Measurements from ENCODE around the gene HDAC4.

HDAC4 gene

GRCh38 chr2:239396881-239397681, 3.7 kb downstream of the HDAC4 start:
- no peak for FAIRE-seq

- FAIRE-seq = no peak
Observed at GRCh38 chr2:239395524-239395923, 5.3 kb downstream of the HDAC4 start.

- FAIRE-seq = no peak
Observed at GRCh38 chr2:239394978-239395377, 5.8 kb downstream of the HDAC4 start.

- no peak for FAIRE-seq
Observed at GRCh38 chr2:239394346-239394945, 6.4 kb downstream of the HDAC4 start.

- FAIRE-seq = no peak
Observed at GRCh38 chr2:239393941-239394340, 6.9 kb downstream of the HDAC4 start.

- FAIRE-seq = no peak
Observed at GRCh38 chr2:239393388-239393940, 7.4 kb downstream of the HDAC4 start.

DNA sequence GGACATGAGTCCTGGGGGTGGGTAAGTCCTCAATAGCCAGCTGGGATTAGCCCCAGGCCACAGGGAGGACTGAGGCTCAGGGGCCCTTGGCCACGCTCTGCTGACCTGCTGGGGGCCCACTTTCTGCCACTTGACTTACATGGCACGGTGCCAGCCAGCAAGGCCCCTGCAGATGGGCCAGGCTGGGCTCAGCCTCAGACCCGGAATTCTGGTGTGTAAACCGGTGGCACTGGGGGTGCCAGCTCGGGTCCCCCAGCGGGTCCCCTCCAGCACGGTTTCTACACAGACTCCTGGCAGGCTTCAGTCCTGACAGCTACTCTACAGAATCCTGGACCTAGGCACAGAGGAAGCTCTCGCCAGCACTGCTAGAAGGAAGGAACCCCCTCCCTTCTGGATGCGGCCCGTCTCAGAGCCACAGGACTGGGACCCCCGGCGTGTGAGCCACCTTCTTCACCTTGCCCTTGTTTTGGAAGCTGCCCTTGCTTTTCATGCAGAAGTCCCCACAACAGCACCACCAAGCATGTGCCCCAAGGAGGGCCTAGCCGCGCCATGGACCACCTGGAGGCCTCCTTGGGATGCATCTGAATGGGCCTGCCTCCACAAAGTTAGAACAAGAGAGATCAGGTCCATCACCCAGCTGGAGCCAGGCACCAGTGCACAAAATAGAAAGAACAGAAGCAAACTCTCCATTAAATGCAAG, 8.0 kb downstream of the HDAC4 start:
- no peak for FAIRE-seq

GRCh38 chr2:239392072-239392357, 8.8 kb downstream of the HDAC4 start:
- no peak for FAIRE-seq

DNA sequence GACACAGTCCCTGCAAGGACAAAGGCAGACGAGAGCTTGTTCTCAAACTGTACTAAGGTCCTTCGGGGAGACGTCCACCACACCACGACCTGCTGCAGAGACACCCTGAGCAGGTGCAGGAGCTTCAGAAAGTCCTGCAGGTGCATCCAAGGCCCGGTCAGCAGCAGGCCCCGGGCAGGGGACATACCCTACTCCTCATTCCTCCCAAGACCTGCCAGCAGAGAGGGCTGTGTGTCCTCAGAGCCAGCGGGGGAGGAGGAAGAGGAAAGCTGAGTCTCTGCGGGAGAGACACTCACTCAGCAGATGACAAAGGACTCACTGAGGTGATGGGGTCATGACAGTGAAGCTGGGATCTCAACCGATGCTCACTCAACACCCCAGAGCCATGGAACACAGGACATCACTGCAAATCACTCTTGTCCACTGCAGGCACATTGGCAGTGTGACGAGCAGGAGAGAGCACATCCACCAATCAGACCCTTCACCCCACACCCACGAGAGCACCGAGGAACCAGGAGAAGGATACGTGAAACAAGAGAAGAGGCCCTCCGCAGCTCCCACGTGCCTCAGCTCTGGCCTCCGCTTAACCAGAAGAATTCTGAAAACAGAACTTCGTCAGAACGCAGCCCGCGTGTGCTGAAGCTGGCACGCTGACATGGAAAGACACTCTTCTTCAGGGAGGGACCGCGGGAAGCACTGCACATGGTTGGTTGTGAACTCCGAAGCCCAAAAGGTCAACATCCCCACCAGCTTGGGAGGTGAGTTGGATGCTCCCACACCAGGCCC, 9.3 kb downstream of the HDAC4 start:
- no peak for FAIRE-seq

DNA sequence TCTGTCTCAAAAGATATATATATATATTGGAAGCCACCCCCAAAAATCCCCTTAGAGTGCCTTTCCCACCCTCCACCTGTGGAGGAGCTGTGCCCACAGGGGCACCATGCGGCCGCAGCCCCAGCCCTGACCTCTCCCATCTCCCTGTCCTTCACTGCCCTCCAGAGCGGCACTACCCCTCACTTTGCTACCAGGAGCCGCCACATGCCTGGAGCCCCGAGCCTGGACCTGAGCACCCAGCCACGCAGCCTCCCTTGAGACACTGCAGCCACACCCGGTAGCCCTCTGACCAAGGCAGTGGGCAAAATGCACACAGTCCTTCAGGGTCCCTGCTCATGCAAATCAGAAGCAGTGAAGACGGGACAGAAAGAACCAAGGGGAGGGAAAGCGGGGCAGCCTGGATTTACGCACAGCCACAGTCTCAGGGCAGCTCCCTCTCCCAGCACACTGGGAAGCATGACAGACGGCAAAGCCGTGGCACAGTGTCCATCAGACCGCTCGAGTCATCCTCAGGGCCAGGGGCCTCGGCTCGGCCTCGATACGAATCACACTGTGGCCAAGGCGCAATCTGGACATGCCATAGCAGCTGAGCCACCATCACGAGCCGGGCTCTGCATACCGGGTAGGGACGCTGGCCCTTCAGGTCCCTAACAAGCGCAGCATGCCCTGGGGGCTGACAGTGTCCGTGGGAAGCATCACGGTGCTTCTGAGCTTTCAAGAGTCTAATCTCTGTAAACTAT, 10.1 kb downstream of the HDAC4 start:
- FAIRE-seq = no peak

- no peak for FAIRE-seq
Observed at GRCh38 chr2:239389414-239390329, 11.1 kb downstream of the HDAC4 start.

DNA sequence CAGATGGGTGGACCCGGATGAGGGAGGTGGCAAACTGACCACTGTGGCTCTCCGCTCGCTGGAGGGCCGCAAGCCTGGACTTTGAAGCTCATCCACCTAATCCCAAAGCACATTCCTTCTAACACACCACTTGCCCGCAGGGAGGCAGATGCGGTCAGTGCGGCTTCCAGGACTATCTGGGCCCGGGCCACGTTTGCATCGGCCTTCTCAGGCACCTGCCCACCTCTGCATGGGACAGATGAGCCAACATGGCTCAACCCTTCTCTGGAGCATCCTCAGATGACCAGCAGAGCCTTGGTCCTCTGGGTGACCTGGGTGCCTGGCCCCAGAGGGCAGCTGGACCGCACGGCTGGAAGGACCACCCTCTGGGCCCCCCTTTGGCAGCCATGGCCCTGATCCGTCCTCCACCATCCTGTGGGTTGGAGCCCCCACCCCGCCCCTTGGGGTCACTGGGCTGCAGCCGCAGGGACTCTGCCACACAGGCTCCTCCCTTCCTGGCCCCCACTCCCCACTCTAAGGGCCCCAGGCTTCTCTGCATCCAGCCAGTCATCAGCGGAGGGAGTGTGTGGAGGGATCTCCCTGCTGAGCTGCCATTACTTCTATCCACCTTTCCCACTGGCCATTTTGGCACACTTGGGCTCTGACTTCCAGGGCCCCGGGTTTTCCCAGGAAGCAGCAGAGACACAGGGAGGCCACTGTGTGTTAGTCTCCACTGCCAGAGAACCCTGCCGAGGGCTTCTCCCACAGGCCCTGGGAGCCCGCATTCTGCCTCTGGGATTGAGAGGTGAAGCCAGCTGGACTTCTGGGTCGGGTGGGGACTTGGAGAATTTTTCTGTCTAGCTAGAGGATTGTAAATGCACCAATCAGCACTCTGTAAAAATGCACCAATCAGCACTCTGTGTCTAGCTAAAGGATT, 12.3 kb downstream of the HDAC4 start:
- no peak for FAIRE-seq

DNA sequence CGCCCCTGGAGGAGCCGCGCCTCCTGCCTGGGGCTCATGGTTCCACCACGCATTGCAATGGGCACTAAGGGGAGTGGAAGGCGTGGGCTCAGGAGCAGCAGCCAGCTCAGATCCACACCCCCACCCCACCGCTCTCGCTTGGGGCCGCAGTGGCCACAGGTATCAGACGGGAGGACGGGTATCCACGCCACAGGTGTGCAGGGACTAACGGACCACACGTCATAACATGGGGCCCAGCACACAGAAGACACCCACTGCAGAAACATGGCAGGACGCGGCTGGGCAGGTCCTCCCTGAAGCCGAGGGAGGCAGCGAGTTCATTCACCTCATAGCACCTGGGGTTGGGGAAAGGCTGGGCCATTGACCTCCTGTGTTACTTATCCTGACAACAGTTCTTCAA, 13.0 kb downstream of the HDAC4 start:
- no peak for FAIRE-seq

DNA sequence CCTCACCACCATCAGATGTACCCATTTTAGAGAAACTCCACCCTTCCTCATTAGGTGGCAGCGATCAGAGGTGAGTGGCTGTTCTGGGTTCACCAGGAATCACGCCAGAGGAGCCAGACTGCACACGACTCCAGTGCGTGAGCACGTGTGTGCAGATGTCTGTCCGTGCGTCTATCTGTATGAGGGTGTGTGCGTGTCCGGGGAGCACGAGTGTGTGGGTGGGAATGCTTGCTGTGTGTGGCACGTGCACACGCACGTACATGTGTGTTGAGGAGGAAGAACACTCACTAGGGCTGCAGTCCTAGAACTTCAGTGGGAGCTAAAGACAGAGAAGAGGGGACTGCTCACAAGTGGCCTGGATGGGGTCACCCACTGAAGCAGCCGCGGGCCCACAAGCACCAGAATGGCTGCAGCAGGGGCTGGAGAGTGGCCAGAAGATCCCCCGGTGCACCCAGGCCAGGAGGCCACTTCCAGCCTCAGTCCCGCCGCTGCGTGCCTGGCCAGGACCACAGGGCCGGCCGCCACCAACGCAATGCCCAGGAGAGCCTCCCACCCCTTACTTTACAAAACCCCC, 13.9 kb downstream of the HDAC4 start:
- no peak for FAIRE-seq

DNA sequence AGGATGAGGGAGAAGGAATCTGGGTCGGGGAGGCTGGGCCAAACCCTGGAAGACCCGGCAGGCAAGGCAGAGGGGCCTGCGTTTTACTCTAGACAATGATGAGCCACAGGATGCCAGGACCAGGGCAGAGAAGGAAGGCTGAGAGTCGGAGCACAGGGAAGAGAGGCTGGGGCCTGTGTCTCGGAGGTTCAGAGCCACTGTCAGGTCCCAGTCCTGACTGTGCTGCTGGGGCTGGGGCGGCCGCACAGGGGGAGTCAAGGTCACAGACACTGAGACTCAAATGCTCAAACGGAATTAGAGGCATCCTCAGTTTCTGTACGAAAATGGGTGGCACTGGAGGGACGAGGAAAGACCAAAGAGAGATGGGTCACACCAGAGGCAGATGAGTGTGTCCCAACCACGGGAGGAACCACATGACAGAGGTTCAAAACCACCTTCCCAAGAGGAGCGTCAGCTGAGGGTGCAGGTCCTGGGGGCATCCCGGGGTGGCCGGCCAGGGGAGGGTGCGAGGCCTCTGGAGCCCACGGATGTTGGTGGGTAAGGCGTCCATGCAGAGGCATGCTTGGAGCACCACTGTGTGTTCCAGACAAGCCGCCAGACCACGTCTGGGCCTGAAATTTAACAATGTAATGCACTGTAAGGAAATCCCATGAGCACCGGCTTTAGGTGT, 14.7 kb downstream of the HDAC4 start:
- FAIRE-seq = no peak

GRCh38 chr2:239385096-239386000, 15.5 kb downstream of the HDAC4 start:
- no peak for FAIRE-seq

DNA sequence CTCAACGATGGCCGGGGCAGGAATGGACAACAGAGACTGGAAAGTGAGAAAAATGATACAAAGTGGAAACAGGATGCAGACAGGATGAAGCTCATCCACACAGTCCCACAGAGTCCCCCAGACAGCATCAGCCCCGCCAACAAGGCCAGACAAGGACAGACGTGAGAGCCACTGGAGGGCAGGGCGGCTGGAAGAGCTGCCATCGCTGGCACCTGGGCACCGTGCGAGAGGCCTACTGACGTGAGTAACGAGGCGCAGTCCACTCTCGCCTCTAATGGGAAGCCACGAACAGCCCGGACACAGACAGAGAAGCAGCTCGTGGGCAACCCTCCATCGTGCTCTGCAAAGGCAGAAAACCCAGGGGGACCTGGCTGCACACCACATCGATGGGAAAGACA, 17.1 kb downstream of the HDAC4 start:
- no peak for FAIRE-seq
